Esophagus muscularis mucosa (tissue), 3 donors: Measurements from ENCODE around the gene IGF2R.
"Not testable (repeated sequence)": the region's sequence is repeated elsewhere in the genome, so short reads cannot be mapped to it uniquely, and the experiment has no call there.

ENCODE experiments used
- CTCF ChIP-seq, 3 experiments: fragments of 200-600 bp in 2 of 3; fragments of 450-650 bp in 1 of 3; sonication (generic) in 2 of 3; IDR thresholded peaks; one replicate each; pipeline ENCODE4 v1.5.1; 2017 to 2019; ENCODE audit warnings: antibody characterized with exemption in 3 of 3, mild to moderate bottlenecking in 2 of 3, moderate library complexity in 1 of 3
- POLR2A ChIP-seq: fragments of 450-650 bp; IDR thresholded peaks from one replicate; pipeline ENCODE4 v1.6.1; 2017; ENCODE audit warnings: antibody characterized with exemption, moderate library complexity, mild to moderate bottlenecking, low read depth
- POLR2AphosphoS5 ChIP-seq, 2 donors: sonication (generic); formaldehyde crosslinking; IDR thresholded peaks; one replicate each; pipeline ENCODE4 v1.6.1; 2017; ENCODE audit warnings: antibody characterized with exemption in 2 of 2

- TF ChIP-seq CTCF (IDR thresholded peaks at IDR 0.05); POLR2AphosphoS5 (IDR thresholded peaks at IDR 0.05); POLR2A: not testable (repeated sequence)
Measured at GRCh38 chr6:160090442-160091239, 121.8 kb downstream of the IGF2R start.
